HG03521 (cell line): ENCODE results near the gene CCNT2.
"Not testable (repeated sequence)": the region's sequence is repeated elsewhere in the genome, so short reads cannot be mapped to it uniquely, and the experiment has no call there.

Source experiments
- ATAC-seq: cut with Tn5 transposase; IDR thresholded peaks from one replicate; pipeline ENCODE4 v1.9.1; 2021; ENCODE audit warnings: mild to moderate bottlenecking, moderate library complexity; ENCODE audit not compliant: unreplicated experiment

The CCNT2 gene

DNA sequence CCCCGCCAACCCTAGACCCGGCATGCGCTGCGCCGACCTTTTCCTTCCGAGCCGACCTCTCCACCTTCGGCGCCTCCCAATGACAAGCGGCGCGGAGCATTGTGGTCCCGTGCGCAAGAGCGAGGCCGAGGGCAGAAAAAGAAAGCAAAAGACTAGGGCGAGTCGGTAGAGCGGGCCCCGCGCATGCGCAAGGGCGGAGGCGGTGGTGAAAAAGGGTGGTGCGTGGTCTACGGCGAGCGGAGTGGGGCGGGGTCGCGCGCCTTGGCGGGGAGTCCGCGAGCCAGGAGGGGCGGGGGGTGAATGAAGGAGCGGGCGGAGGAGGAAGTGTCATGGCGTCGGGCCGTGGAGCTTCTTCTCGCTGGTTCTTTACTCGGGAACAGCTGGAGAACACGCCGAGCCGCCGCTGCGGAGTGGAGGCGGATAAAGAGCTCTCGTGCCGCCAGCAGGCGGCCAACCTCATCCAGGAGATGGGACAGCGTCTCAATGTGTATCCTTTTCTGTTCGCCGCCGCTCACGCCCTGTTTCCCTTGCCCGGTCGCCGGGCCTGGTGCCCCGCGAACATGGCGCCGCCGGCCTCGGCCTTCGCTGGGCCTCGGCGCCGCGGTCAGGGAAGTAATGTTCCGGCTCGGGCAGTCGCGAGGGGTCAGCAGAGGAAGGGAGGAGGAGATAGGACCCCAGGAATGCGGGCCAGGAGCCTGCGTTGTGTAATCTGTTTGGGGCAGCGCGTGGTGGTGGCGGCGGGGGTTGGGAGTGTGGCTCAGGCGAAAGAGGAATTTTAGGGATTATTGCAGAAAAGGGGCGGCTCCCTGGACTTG is at the start of gene CCNT2:
TSS of gene CCNT2 (plus strand) at position 297 of the 815 bp plus-strand sequence. CDS start at position 330, 33 bp downstream.
- peak; percentile 73 for ATAC-seq

- ATAC-seq = no peak
Measured at GRCh38 chr2:134869946-134870736, 48.5 kb upstream of the CCNT2 start.

DNA sequence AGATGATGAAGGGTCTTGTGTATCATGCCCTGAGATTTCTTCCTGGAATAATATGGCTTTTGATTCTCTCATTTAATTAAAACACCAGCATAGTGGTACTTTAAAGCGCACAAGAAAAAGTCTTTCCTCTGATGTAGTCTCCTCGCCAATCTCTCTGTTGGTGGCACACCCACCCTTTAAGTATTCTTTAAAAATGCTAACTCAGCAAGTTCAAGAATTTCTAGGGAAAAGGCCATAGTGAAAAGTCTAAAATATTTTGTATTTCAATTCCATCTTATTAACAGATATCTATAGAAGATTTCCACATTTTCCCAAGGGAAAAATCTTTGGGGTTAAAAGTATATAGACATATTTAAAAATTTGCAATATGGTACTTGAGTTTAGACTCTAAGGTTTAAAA is 45.5 kb upstream of the CCNT2 start:
- ATAC-seq = no peak

GRCh38 chr2:134875309-134875708 is 43.3 kb upstream of the CCNT2 start:
- ATAC-seq = no peak

GRCh38 chr2:134882773-134883172 is 35.8 kb upstream of the CCNT2 start:
- ATAC-seq = no peak

DNA sequence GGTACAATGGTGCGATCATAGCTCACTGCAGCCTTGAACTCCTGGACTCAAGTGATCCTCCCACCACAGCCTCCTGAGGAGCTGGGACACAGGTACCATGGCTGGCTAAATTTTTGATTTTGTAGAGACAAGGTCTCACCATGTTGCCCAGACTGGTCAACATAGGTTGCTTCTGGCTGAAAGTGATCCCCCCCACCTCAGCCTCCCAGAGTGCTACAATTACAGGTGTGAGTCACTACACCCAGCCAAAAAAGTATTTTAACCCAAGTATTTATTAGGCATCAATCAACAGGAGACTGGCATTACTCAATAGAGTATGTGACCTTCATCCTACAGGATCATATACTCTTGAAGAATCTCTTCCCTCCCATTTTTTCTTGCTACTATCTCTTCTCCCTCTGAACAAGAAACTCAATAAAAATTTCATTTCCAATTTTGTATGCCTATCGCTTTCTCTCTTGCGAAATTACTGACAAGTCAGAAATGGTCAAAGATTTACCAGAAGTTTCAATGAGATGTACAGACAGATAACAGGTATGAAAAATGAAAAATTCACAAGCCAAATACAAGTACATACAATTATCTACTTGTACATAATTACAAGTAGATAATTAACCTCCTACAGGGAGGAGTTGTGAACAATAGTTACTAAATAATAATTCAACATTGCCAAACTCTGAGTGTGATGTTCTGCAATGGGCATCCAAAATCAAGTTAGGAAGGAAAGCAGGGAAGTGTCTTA is 34.9 kb upstream of the CCNT2 start:
- ATAC-seq = no peak

GRCh38 chr2:134884435-134884834 is 34.2 kb upstream of the CCNT2 start:
- ATAC-seq = no peak

- ATAC-seq = no peak
Measured at GRCh38 chr2:134892282-134893035, 26.2 kb upstream of the CCNT2 start.

- no peak for ATAC-seq
Measured at GRCh38 chr2:134897932-134898331, 20.7 kb upstream of the CCNT2 start.

GRCh38 chr2:134899204-134899603 is 19.4 kb upstream of the CCNT2 start:
- no peak for ATAC-seq

GRCh38 chr2:134900151-134900550 is 18.5 kb upstream of the CCNT2 start:
- no peak for ATAC-seq

GRCh38 chr2:134903701-134904100 is 14.9 kb upstream of the CCNT2 start:
- ATAC-seq = not testable (repeated sequence)

- no peak for ATAC-seq
Measured at GRCh38 chr2:134905168-134905567, 13.5 kb upstream of the CCNT2 start.

DNA sequence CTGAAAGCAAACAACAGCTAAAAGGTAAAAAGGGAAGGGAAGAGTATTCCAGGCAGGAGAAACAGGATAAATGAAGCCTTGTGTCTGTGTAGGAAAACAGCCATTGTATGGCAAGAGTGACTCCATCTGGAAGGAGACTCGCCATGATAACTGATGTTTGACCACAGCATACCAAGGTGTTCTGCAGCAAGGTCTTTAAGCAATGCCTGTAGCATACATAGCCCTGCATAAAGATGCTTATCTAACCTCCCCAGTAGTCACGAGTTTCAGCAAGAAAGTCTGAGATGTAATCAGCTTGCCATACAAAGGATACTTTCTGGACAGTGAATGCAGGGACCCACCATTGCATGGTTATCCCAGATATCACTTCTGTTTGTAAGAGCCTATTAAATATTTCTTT is 11.9 kb upstream of the CCNT2 start:
- ATAC-seq = no peak

DNA sequence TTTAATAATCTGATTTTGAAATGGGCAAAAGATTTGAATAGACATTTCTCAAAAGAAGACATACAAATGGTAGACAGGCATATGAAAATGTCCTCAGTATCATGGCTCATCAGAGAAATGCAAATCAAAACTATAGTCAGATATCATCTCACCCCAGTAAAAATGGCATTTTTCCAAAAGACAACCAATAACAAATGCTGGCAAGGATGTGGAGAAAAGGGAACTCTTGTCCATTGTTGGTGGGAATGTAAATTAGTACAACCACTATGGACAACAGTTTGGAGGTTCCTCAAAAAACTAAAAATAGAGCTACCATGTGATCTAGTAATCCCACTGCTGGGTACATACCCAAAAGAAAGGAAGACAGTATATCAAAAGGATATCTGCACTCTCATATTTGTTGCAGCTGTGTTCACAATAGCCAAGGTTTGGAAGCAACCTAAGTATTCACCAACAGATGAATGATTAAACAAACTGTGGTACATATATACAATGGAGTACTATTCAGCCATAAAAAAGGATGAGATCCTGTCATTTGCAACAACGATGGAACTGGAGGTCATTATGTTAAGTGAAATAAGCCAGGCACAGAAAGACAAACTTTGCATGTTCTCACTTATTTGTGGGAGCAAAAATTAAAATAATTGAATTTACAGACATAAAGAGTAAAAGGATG is 11.0 kb upstream of the CCNT2 start:
- not testable (repeated sequence) for ATAC-seq

GRCh38 chr2:134910763-134911399 is 7.7 kb upstream of the CCNT2 start:
- no peak for ATAC-seq

- ATAC-seq = no peak
Measured at GRCh38 chr2:134911400-134911785, 7.2 kb upstream of the CCNT2 start.

- no peak for ATAC-seq
Measured at GRCh38 chr2:134912361-134912760, 6.3 kb upstream of the CCNT2 start.

DNA sequence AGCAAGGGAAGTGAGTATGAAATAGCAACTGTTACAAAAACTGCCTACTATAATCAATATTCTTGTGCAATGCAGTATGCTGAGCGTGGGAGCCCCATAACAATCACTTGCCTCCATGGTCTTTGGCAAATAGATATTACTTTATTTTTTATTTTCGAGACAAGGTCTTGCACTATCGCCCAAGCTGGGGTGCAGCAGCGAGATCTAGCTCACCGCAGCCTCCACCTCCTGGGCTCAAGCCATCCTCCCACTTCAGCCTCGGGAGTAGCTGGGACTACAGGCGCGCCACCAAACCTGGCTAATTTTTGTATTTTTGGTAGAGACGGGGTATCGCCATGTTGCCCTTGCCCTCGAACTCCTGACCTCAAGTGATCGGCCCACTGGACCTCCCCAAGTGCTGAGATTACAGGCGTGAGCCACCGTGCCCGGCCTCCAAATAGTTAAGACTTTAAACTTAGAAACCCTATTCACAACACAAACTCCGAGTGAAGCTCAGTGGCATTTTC is 1.2 kb upstream of the CCNT2 start:
- ATAC-seq = no peak
